Measurements from ENCODE around the gene APMAP.

APMAP gene

DNA sequence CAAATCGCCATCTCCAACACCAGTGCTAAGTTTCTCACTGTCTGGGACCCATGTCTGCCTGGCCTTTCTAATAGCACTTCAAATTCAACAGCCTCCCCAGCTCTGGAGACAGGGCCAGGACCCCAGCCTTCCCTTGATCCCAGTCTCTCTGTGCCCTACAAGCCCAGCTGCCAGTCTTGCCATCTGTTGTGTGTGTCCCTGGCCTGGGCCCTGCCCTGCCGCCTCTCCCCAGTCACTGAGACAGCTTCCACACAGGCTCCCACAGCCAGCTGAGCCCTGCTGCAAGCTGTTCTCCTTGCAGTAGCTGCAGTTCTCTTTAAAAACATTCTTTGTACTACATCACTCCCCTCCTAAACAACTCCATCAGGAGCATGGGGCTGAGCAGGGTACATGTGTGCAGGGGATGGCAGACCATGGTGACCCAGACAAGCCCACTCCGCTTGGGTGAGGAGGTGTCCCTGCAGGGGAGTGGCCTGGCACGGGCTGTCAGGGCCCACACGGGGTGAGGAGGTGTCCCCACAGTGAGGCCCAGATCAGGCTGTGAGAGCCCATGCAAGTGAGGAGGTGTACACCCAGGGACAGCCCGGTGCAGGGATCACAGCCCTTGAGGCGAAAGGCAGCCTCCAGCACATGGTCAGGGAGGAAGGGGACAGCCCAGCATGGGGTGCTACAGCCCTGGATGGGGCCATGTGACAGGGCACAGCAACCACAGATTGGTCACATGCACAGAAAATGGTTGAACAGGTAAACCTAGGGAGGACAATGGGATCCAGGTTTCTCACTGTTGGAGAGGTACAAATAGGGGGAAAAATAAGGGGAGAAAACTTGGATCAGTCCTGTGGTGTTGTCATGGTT is 27.3 kb downstream of the APMAP start:
- TF ChIP-seq, protein P1, sequence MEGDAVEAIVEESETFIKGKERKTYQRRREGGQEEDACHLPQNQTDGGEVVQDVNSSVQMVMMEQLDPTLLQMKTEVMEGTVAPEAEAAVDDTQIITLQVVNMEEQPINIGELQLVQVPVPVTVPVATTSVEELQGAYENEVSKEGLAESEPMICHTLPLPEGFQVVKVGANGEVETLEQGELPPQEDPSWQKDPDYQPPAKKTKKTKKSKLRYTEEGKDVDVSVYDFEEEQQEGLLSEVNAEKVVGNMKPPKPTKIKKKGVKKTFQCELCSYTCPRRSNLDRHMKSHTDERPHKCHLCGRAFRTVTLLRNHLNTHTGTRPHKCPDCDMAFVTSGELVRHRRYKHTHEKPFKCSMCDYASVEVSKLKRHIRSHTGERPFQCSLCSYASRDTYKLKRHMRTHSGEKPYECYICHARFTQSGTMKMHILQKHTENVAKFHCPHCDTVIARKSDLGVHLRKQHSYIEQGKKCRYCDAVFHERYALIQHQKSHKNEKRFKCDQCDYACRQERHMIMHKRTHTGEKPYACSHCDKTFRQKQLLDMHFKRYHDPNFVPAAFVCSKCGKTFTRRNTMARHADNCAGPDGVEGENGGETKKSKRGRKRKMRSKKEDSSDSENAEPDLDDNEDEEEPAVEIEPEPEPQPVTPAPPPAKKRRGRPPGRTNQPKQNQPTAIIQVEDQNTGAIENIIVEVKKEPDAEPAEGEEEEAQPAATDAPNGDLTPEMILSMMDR (IDR thresholded peaks at IDR 0.05; ENCODE audit: low read length), result no peak
- TF ChIP-seq EZH2 (IDR thresholded peaks at IDR 0.05; ENCODE audit: borderline replicate concordance, low read length), result no peak
- H3K27ac ChIP-seq (ENCODE audit: low read depth, low read length, poor library complexity, severe bottlenecking), result no peak overlapping the region
- H3K36me3 ChIP-seq (ENCODE audit: insufficient read depth, low read length), result peaks cover 49% of the 10 kb centered on the region
- no peaks in the 10 kb centered on the region for H3K4me1 ChIP-seq (ENCODE audit: insufficient read depth, low read length, severe bottlenecking)
- no peaks in the 10 kb centered on the region for H3K9me2 ChIP-seq (ENCODE audit: low read depth, low read length)
- H3K4me3 ChIP-seq (ENCODE audit: low read depth, low read length, poor library complexity, severe bottlenecking), result no peak overlapping the region
- H3K4me2 ChIP-seq (ENCODE audit: low read length), result no peak overlapping the region
- H3K27me3 ChIP-seq (ENCODE audit: insufficient read depth, low read length), result no peaks in the 10 kb centered on the region
- no peaks in the 10 kb centered on the region for H3F3A ChIP-seq (ENCODE audit: insufficient read depth, low read length)
- no peak overlapping the region for H2AFZ ChIP-seq (ENCODE audit: low read length)
- H3K9me3 ChIP-seq (ENCODE audit: low read length), result no peaks in the 10 kb centered on the region
- no peak overlapping the region for H3K9ac ChIP-seq (ENCODE audit: low read length)
- no peaks in the 10 kb centered on the region for H4K20me1 ChIP-seq (ENCODE audit: insufficient read depth, low read length)
- no peaks in the 10 kb centered on the region for H3K79me2 ChIP-seq (ENCODE audit: insufficient read depth, low read length)

DNA sequence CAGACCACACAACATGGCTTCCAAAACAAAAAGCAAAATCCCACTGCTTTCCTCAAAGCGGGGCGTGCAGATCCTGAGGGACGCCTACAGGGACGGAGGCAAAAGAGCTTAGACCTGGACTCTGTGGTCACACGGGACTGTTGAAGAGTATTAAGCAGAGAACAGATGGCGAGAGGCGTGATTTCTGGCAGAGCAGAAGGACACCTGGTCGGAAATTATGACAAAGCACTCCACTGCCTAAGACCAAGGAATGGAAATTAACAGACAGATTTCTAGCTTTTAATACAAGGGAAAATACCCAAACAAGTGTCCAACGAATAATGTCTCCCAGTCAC is 28.1 kb downstream of the APMAP start:
- Histone ChIP-seq H3K27me3 (ENCODE audit: insufficient read depth, low read length) (no peaks in the 10 kb centered on the region), H3K4me2 (ENCODE audit: low read length) (no peak overlapping the region), H3K4me3 (ENCODE audit: low read depth, low read length, poor library complexity, severe bottlenecking) (no peak overlapping the region), H3K9me2 (ENCODE audit: low read depth, low read length) (no peaks in the 10 kb centered on the region), H3K9ac (ENCODE audit: low read length) (no peak overlapping the region), H3K27ac (ENCODE audit: low read depth, low read length, poor library complexity, severe bottlenecking) (no peak overlapping the region), H3K4me1 (ENCODE audit: insufficient read depth, low read length, severe bottlenecking) (no peaks in the 10 kb centered on the region), H3K79me2 (ENCODE audit: insufficient read depth, low read length) (no peaks in the 10 kb centered on the region), H3F3A (ENCODE audit: insufficient read depth, low read length) (no peaks in the 10 kb centered on the region), H3K36me3 (ENCODE audit: insufficient read depth, low read length) (peaks cover 44% of the 10 kb centered on the region), H4K20me1 (ENCODE audit: insufficient read depth, low read length) (no peaks in the 10 kb centered on the region), H3K9me3 (ENCODE audit: low read length) (no peaks in the 10 kb centered on the region), H2AFZ (ENCODE audit: low read length) (no peak overlapping the region)
- TF ChIP-seq, protein P1 (IDR thresholded peaks at IDR 0.05; ENCODE audit: low read length), result no peak
- no peak for TF ChIP-seq EZH2 (IDR thresholded peaks at IDR 0.05; ENCODE audit: borderline replicate concordance, low read length)

DNA sequence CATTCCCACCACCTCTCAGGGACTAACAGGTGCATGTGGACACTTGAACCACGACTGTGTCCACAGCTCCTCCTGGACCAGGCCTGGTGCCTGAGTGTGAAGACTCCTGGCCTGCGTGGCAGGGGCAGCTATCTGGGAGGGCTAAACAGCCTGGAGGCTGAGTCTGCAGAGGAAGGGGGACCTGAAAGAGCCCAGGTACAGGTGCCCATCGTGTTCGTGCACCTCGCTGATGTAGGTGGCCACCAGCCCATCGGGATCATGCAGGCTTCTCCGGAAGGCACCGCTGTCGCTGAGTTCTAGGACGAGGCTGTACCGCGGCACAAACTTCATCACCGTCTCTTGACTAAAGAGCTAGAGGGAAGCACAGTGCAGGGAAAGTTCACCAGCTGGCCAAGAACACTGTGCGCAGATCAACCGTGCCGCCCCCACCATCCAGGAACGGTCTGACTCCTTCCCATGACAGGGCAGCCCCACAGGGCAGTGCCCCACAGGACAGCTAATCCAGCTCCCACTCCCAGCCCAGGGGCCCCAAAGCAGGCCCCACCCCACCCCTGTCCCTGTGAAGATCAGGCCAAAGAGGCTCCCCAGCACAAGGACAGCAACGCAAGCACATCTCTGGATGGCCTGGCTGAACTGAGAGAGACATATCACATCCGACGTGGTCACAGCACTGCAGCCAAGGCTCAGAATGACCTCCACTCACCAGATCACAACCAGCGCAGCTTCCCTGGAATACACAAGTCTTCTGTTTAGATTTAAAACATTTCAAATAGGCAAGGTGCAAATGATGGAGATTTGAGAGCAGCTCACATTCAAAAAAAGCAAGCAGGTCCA is 28.7 kb downstream of the APMAP start:
- TF ChIP-seq EZH2 (IDR thresholded peaks at IDR 0.05; ENCODE audit: borderline replicate concordance, low read length), result no peak
- TF ChIP-seq, protein P1 (IDR thresholded peaks at IDR 0.05; ENCODE audit: low read length), result no peak
- H3K4me3 ChIP-seq (ENCODE audit: low read depth, low read length, poor library complexity, severe bottlenecking), result no peak overlapping the region

More for the DNA sequence above, 28.7 kb downstream of the APMAP start:
- Histone ChIP-seq H3K4me2 (ENCODE audit: low read length) (no peak overlapping the region), H3K27me3 (ENCODE audit: insufficient read depth, low read length) (no peaks in the 10 kb centered on the region), H4K20me1 (ENCODE audit: insufficient read depth, low read length) (no peaks in the 10 kb centered on the region), H2AFZ (ENCODE audit: low read length) (no peak overlapping the region), H3K4me1 (ENCODE audit: insufficient read depth, low read length, severe bottlenecking) (no peaks in the 10 kb centered on the region), H3K9me3 (ENCODE audit: low read length) (no peaks in the 10 kb centered on the region), H3K36me3 (ENCODE audit: insufficient read depth, low read length) (peaks cover 41% of the 10 kb centered on the region), H3F3A (ENCODE audit: insufficient read depth, low read length) (no peaks in the 10 kb centered on the region), H3K27ac (ENCODE audit: low read depth, low read length, poor library complexity, severe bottlenecking) (no peak overlapping the region), H3K9me2 (ENCODE audit: low read depth, low read length) (no peaks in the 10 kb centered on the region), H3K9ac (ENCODE audit: low read length) (no peak overlapping the region), H3K79me2 (ENCODE audit: insufficient read depth, low read length) (no peaks in the 10 kb centered on the region)

Measured in OCI-LY1 (cell line).